Endothelial cell of umbilical vein (primary cell): Measurements from ENCODE around the gene CTSL. TPM values are rescaled to one million over a fixed set of nuclear protein-coding genes. Genes with fewer than 3 reads are reported as not detected.

Experiments
- BruUV-seq: library from RNA; stranded (reverse); fragments of 400-500 nt; replicated peaks from 2 replicates; lab custom pipeline; 2021; lab: Mats Ljungman, UMichigan
- CTCF ChIA-PET: fragments of 300-600, 350-600 bp; sonication (Branson Sonifier 250); formaldehyde crosslinking; loops from one replicate; lab custom pipeline; 2021; ENCODE audit warnings: antibody characterized with exemption, inconsistent platforms; lab: Charles Lee
- POLR2A ChIA-PET: fragments of 300-600, 350-600 bp; sonication (Branson Sonifier 250); formaldehyde crosslinking; loops from one replicate; lab custom pipeline; 2021; ENCODE audit warnings: antibody characterized with exemption, inconsistent platforms; lab: Charles Lee
- DNase-seq: peaks from one replicate; pipeline ENCODE4 v3.0.0-alpha.2; 2011; ENCODE audit warnings: low read depth, low spot score
- FAIRE-seq: peaks from 2 replicates; lab custom pipeline; 2011; peaks lifted over from hg19 to GRCh38; lab: Jason Lieb, UNC
- H2AFZ ChIP-seq: 2 replicates; pipeline ENCODE4 v1.6.0; 2012; ENCODE audit warnings: low read depth, low read length, control low read depth, inconsistent platforms
- H3K27ac ChIP-seq: 2 replicates; pipeline ENCODE4 v1.5.1; 2011; ENCODE audit warnings: low read depth, mild to moderate bottlenecking, control low read depth, low read length, moderate library complexity; ENCODE audit not compliant: insufficient read depth
- H3K27me3 ChIP-seq, 2 experiments: 2 replicates each; pipeline versions ENCODE4 v1.6.0 to v1.6.1; 2011; ENCODE audit warnings: low read length in 2 of 2, mixed read lengths in 1 of 2; ENCODE audit not compliant: control insufficient read depth in 2 of 2, insufficient read depth in 2 of 2
- H3K36me3 ChIP-seq, 2 experiments: 2 replicates in 1 of 2; 3 replicates in 1 of 2; pipeline ENCODE4 v1.5.1; 2011; ENCODE audit warnings: low read length in 2 of 2, mild to moderate bottlenecking in 1 of 2, moderate library complexity in 1 of 2; ENCODE audit not compliant: control insufficient read depth in 2 of 2, insufficient read depth in 2 of 2; ENCODE audit errors: extremely low read depth in 1 of 2
- H3K4me1 ChIP-seq: 3 replicates; pipeline ENCODE4 v1.5.1; 2011; ENCODE audit warnings: mild to moderate bottlenecking, low read length; ENCODE audit not compliant: control insufficient read depth, insufficient read depth; ENCODE audit errors: extremely low read depth
- H3K4me2 ChIP-seq: 2 replicates; pipeline ENCODE4 v1.6.1; 2011; ENCODE audit warnings: low read length, control low read depth, mixed read lengths; ENCODE audit not compliant: insufficient read depth
- H3K4me3 ChIP-seq, 3 experiments: fragments of 200-600 bp in 1 of 3; sonication (generic), shearing (Covaris generic) in 1 of 3; replicated peaks in 1 of 3; 2 replicates each; pipeline ENCODE4 v1.5.1; 2011 to 2016; ENCODE audit warnings: control low read depth in 3 of 3, low read length in 3 of 3, mild to moderate bottlenecking in 2 of 3, inconsistent platforms in 1 of 3, low read depth in 1 of 3, moderate library complexity in 1 of 3; ENCODE audit not compliant: insufficient read depth in 1 of 3
- H3K79me2 ChIP-seq: 2 replicates; pipeline ENCODE4 v1.6.0; 2012; ENCODE audit warnings: low read length, inconsistent platforms; ENCODE audit not compliant: control insufficient read depth, insufficient read depth
- H3K9ac ChIP-seq: replicated peaks from 2 replicates; pipeline ENCODE3; 2011; ENCODE audit warnings: low read length, control low read depth; ENCODE audit not compliant: insufficient read depth; ENCODE audit errors: extremely low read depth
- H3K9me1 ChIP-seq: replicated peaks from 3 replicates; pipeline ENCODE4 v1.6.0; 2011; ENCODE audit warnings: mild to moderate bottlenecking, low read length; ENCODE audit not compliant: control insufficient read depth, insufficient read depth; ENCODE audit errors: extremely low read depth
- H3K9me3 ChIP-seq: replicated peaks from 2 replicates; pipeline ENCODE4 v1.5.1; 2012; ENCODE audit warnings: low read length, inconsistent platforms; ENCODE audit not compliant: control insufficient read depth, insufficient read depth
- H4K20me1 ChIP-seq: replicated peaks from 2 replicates; pipeline ENCODE3; 2011; ENCODE audit warnings: mild to moderate bottlenecking, low read length; ENCODE audit not compliant: control insufficient read depth, insufficient read depth; ENCODE audit errors: extremely low read depth
- EZH2 ChIP-seq: IDR thresholded peaks from 2 replicates; pipeline ENCODE4 v1.6.1; 2012; ENCODE audit warnings: borderline replicate concordance, low read depth, mild to moderate bottlenecking, moderate library complexity, low read length, inconsistent platforms; ENCODE audit not compliant: severe bottlenecking
- FOS ChIP-seq: IDR thresholded peaks from 2 replicates; pipeline ENCODE4 v1.6.1; 2011; ENCODE audit warnings: mild to moderate bottlenecking, low read length, moderate library complexity, borderline replicate concordance; ENCODE audit not compliant: insufficient read depth
- GATA2 ChIP-seq: IDR thresholded peaks from 2 replicates; pipeline ENCODE4 v1.7.0; 2011; ENCODE audit warnings: low read depth, mild to moderate bottlenecking, moderate library complexity, mixed read lengths, low read length; ENCODE audit not compliant: insufficient read length, insufficient read depth
- JUN ChIP-seq: IDR thresholded peaks from 2 replicates; pipeline ENCODE4 v1.6.1; 2011; ENCODE audit warnings: borderline replicate concordance, low read depth; ENCODE audit not compliant: insufficient read length, insufficient read depth
- MYC ChIP-seq: IDR thresholded peaks from one replicate; pipeline ENCODE4 v1.6.1; 2011; ENCODE audit warnings: mild to moderate bottlenecking, low read depth, low read length
- POLR2A ChIP-seq: IDR thresholded peaks from 2 replicates; pipeline ENCODE4 v1.6.1; 2012; ENCODE audit warnings: low read depth, mild to moderate bottlenecking, control low read depth, low read length
- POLR2AphosphoS5 ChIP-seq: IDR thresholded peaks from 2 replicates; pipeline ENCODE4 v1.6.1; 2012; ENCODE audit warnings: low read depth, mild to moderate bottlenecking, control low read depth, low read length, moderate library complexity; ENCODE audit not compliant: insufficient read depth
- dilution Hi-C: fragments of 300-500 bp; cut with MboI; formaldehyde crosslinking; loops from one replicate; pipeline ENCODE4 v1.15.0; 2019; ENCODE audit warnings: low sequenced_read_pairs; ENCODE audit not compliant: extremely low pct_ligation_motif_present
- intact Hi-C: fragments of 100-400 bp; cut with micrococcal nuclease; formaldehyde crosslinking; loops from one replicate; pipeline ENCODE4 v1.10.0; 2022
- polyA plus RNA-seq, 4 experiments: library from polyadenylated mRNA; depleted of rRNA in 3 of 4; stranded (reverse) in 3 of 4; unstranded in 1 of 4; fragments of >200 nt; gene quantifications; 2 replicates each; pipeline versions ENCODE4 v1.2.1 to v1.2.3, GENCODE V29; 2011 to 2012; ENCODE audit warnings: missing spikeins in 1 of 4
- total RNA-seq: library from RNA; stranded (reverse); gene quantifications from 2 replicates; pipeline ENCODE4 v1.2.3, GENCODE V29; 2021
- TF ChIP-seq, protein P1 (sequence below): IDR thresholded peaks from 2 replicates; pipeline ENCODE4 v1.6.1; 2011; ENCODE audit not compliant: insufficient read depth, insufficient read length
- TF ChIP-seq, protein P2 (sequence below), 2 donors: IDR thresholded peaks; 1 replicate in 1 of 2; 2 replicates in 1 of 2; pipeline ENCODE4 v1.5.1; 2011; ENCODE audit warnings: low read length in 2 of 2, mild to moderate bottlenecking in 2 of 2, moderate library complexity in 2 of 2, control low read depth in 1 of 2, inconsistent platforms in 1 of 2, low read depth in 1 of 2; ENCODE audit not compliant: insufficient read depth in 1 of 2; ENCODE audit errors: extremely low read depth in 1 of 2

CTSL gene
- total and polyA plus RNA-seq, 2 donors (not counting 3 experiments of a cell fraction or from before 2014, with no cell fraction given), result 98.4 to 107 TPM

DNA sequence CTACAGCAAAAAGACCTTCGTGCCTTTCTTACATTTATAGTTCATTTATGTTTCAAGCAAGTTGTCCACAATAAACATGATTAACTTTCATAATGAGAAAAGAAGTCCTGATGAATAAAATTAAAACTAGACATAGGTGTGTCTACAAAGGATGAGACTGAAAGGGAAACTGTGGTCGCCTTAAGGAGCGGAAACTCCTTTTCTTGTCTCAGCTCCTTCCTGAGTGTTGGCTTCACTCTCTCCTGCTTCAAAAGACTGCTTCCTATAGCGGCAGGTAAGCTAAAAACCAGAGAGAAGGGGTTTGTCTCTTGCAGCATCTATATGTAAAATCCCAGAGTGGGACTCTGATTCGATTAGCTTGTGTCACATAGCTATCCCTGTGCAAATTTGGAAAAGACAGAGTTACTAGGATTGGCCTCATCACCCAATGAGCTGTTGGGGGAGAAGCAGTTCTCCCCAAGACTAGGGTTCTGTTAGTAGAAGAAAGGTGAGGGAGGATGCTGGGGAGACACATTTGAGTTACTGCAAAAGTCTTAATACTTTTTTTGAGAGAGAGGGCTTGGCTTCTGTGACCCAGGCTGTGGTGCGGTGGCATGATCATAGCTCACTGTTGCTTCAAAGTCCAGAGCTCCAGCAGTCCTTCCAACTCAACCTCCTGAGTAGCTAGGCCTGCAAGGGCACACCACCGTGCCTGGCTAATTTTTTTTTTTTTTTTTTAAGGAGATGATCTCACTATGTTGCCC lies 16.8 kb upstream of the CTSL start:
- dilution Hi-C loops, result no loop called here
- no peak overlapping the region for H3K9ac ChIP-seq
- no peaks in the 10 kb centered on the region for H3K9me3 ChIP-seq
- H3K4me1 ChIP-seq, result peaks cover 20% of the 10 kb centered on the region
- H3K27me3 ChIP-seq, result no peaks in the 10 kb centered on the region
- TF ChIP-seq POLR2AphosphoS5 (no peak), JUN (no peak), MYC (no peak), GATA2 (no peak), FOS (no peak), POLR2A (no peak), EZH2 (no peak)
- TF ChIP-seq, protein P1, sequence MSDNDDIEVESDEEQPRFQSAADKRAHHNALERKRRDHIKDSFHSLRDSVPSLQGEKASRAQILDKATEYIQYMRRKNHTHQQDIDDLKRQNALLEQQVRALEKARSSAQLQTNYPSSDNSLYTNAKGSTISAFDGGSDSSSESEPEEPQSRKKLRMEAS, result no peak
- TF ChIP-seq, protein P2, sequence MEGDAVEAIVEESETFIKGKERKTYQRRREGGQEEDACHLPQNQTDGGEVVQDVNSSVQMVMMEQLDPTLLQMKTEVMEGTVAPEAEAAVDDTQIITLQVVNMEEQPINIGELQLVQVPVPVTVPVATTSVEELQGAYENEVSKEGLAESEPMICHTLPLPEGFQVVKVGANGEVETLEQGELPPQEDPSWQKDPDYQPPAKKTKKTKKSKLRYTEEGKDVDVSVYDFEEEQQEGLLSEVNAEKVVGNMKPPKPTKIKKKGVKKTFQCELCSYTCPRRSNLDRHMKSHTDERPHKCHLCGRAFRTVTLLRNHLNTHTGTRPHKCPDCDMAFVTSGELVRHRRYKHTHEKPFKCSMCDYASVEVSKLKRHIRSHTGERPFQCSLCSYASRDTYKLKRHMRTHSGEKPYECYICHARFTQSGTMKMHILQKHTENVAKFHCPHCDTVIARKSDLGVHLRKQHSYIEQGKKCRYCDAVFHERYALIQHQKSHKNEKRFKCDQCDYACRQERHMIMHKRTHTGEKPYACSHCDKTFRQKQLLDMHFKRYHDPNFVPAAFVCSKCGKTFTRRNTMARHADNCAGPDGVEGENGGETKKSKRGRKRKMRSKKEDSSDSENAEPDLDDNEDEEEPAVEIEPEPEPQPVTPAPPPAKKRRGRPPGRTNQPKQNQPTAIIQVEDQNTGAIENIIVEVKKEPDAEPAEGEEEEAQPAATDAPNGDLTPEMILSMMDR (IDR thresholded peaks at IDR 0.05; ENCODE audit: extremely low read depth in 1 of 2, insufficient read depth in 1 of 2, low read depth in 1 of 2, low read length in 2 of 2), result no peak
- peaks cover 2 to 30% of the 10 kb centered on the region in 2 experiments for H3K36me3 ChIP-seq
- no peak for FAIRE-seq
- ChIA-PET POLR2A (no interaction called here), CTCF (interaction anchor here (1.6 to 2.2 kb wide), 2 partner anchors 25 to 103 kb away, joined by 5 to 7 read pairs; no protein-coding TSS in a partner anchor)
- H3K79me2 ChIP-seq, result no peaks in the 10 kb centered on the region
- no peak overlapping the region for H2AFZ ChIP-seq
- BruUV-seq, result no TSS peak
- no peak overlapping the region for H3K27ac ChIP-seq
- H3K4me2 ChIP-seq, result no peak overlapping the region
- H3K9me1 ChIP-seq, result no peaks in the 10 kb centered on the region
- H3K4me3 ChIP-seq, result no peak overlapping the region
- no peaks in the 10 kb centered on the region for H4K20me1 ChIP-seq
- DNase-seq, result no peak
- intact Hi-C loops, result no loop called here
